Adrenal gland (tissue), 5 donors: ENCODE measurements around the gene ATN1.

Experiments
- CTCF ChIP-seq, 6 experiments: fragments of 450-650 bp in 4 of 6; fragments of 200-600 bp in 2 of 6; sonication (generic) in 1 of 6; IDR thresholded peaks; 1 replicate in 5 of 6; 2 replicates in 1 of 6; pipeline versions ENCODE4 v1.5.1 to v1.8.0; 2016 to 2021; ENCODE audit warnings: antibody characterized with exemption in 6 of 6, mild to moderate bottlenecking in 2 of 6, moderate library complexity in 1 of 6
- POLR2A ChIP-seq, 2 donors: fragments of 450-650 bp; IDR thresholded peaks; one replicate each; pipeline ENCODE4 v1.6.1; 2017; ENCODE audit warnings: antibody characterized with exemption in 2 of 2, mild to moderate bottlenecking in 2 of 2, moderate library complexity in 1 of 2
- donor health status: DM: no; HTN: no; CAD: no.

- TF ChIP-seq CTCF (IDR thresholded peaks at IDR 0.05) (no peak), POLR2A (IDR thresholded peaks at IDR 0.05) (no peak)
These were observed 23.9 kb downstream of the ATN1 start for GRCh38 chr12:6951551-6952120.
